ENCODE measurements around the gene SLC35E1.

DNA sequence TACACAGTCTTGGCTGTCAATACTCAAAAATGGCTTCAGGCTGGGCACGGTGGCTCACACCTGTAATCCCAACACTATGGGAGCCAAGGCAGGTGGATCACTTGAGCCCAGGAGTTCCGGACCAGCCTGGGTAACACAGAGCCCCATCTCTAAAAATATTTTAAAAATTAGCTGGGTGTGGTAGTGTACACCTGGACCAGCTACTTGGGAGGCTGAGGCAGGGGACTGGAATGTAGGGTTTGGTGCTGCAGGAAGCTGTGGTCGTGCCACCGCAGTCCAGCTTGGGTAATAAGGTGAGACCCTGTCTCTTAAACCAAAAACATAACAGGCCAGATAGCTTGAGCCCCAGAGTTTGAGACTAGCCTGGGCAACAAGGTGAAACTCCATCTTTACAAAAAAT lies 23.3 kb downstream of the SLC35E1 start:
- no peak for TF ChIP-seq CBX5 (CRISPR knock-in tag; IDR thresholded peaks at IDR 0.05; ENCODE audit: borderline replicate concordance)
- TF ChIP-seq HNRNPL (IDR thresholded peaks at IDR 0.05; ENCODE audit: low read depth, low read length), result no peak
- TF ChIP-seq ZNF207 (IDR thresholded peaks at IDR 0.05; ENCODE audit: borderline replicate concordance), result no peak
- TF ChIP-seq ZGPAT (CRISPR knock-in tag; IDR thresholded peaks at IDR 0.05), result no peak

All from HepG2 (cell line).